ENCODE data around the gene B3GNT4.
A peak's percentile ranks its signal among the peaks of the same experiment; 100 is the strongest.
"Not testable (repeated sequence)": the region's sequence is repeated elsewhere in the genome, so short reads cannot be mapped to it uniquely, and the experiment has no call there.

B3GNT4 gene

DNA sequence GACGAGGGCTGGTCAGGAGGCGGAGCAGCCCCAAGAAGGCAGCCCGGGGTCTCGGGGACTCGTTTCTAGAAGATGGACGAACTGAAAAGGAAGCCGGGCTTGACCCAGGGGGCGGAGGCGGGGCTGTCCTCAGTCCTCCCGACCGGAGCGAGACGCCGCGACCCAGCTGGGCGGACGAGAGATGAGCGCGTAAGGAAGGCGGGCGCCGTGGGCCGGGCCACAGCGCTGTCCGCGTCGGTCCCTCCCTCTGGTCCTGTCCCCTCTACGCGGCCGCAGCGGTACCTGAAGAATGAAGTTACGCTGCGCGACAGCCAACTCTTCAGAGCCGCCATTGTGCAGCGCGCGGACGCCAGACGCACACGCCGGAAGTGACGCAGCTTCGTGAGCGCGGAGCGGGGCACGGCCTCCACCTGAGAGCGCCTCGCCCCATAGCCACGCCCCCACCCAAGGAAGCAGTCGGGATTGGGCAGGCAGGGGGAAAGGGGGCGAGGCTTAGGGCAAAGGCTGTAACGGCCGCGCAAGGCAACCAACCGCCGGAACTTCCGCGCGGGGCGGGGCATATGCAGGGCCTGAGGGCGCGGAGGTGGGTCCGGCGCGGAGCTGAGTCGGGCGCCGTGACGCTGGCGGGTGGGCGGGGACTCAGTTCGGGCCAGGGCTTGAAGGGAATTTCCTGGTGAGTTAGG lies 22.3 kb downstream of the B3GNT4 start, which contains the start of gene DIABLO:
Gene DIABLO (minus strand): TSS at position 370 of the 683 bp plus-strand sequence. CDS start 38 bp downstream, at position 332.
- peak; percentile 100 for DNase-seq (ENCODE audit: low read depth)

DNA sequence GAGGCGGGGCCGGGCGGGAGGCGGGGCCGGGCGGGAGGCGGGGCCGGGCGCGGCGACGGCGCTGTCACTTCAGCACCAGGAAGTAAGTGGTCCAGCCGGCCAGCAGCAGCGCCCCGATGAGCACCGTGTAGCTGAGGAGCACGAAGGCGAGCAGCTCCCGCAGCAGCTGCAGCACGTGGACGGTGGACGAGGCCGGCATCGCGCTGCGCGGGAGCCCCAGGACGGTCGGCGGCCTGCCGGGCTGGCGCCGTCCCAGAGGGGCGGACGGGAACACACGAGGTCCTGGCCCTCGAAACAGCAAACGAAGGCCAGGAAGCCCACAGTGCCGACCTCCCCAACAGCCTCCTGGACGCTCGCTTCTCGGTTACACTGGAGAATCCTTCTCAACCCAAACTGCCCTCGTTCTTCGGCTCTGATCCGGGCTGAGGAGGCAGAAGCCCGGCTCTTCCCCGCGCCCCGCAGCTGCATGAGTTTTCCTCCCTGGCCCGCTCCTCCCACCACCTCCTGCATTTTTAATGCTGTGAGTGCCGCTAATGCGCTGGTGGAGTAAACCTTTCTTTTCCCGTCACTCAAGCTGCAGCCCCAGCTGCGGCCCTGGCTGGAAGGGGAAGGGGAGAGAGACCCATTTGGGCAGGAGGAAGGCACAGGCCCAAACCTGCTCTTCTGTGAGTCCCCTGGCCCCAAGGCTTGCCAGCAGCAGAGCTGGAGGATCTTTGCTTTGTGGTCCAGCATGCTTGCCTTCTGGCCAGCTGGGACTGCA lies 23.0 kb downstream of the B3GNT4 start:
- DNase-seq (ENCODE audit: low read depth), result no peak

DNA sequence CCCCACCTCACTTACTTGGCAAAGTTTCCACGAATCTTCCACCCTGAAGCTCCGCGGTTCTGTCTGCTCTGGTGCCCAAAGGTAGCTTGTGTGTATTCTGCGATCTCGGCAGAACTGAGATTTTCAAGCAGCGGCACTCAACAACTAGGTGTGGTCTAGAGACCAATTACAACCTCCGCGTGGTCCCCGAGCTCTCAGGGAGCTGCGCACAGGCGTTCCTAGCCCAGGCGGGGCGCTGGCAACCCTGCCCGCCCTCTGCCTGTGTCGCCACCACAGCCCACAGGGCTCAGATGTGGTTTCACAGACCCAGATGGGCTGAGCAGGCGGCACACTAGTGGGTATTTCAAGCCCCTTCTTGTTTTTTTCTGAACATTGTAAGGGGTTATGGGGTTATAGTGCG lies 23.8 kb downstream of the B3GNT4 start:
- DNase-seq (ENCODE audit: low read depth), result no peak

DNA sequence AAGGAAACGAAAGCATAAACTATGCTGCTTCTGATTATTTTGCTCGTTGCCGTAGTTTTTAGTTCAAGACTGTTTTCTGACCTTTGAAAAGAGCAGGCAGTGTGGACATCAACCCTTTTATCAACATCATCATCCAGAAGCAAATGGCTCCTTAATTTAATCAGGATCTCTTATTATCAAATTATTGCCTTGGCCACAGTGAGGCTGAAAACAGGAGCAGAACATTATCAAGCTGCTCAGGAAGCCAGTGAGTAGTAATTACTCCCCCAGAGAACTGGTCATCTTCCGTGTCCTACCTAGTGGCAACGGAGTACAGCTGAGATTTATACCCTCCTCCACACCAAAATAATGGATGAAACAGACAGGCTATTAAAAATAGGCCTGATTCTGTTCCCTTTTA lies 24.6 kb downstream of the B3GNT4 start:
- no peak for DNase-seq (ENCODE audit: low read depth)

DNA sequence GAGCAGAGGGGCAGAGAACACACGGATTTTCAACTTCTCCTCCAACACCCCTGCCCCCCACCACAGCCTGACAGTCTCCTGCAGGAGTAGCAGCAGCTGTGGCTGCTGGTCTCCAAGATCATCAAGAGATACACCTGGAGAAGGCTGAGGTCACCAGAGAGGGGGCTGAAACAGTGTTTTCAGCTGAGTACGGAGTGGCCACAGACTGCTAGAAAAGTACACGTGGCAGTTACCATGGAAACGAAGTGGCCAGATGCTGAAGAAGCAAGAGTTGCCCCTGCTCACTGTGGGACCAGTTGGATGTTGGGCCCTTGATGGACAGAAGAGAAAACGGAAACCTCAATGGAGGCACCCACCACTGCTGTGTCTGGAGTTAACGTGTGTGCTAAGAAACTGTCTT lies 27.3 kb downstream of the B3GNT4 start:
- no peak for DNase-seq (ENCODE audit: low read depth)

DNA sequence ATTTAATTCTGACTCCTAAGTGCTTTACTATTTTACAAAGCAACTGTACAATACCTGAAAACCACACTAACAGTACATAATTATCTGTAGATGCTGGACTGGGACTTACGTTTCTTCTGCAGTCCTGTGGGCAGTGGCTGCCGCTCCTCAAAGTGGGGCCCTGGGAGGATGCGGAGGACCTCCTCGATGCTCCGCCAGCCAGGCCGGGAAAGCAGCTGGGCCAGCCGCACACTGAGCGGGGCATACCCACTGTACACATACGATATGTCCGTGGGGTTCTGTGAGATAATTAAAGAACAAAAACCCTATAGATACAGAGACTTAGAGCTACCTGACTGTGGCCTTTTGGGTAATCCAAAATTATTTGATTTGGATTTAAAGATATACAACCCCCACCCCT lies 29.2 kb downstream of the B3GNT4 start:
- no peak for DNase-seq (ENCODE audit: low read depth)

DNA sequence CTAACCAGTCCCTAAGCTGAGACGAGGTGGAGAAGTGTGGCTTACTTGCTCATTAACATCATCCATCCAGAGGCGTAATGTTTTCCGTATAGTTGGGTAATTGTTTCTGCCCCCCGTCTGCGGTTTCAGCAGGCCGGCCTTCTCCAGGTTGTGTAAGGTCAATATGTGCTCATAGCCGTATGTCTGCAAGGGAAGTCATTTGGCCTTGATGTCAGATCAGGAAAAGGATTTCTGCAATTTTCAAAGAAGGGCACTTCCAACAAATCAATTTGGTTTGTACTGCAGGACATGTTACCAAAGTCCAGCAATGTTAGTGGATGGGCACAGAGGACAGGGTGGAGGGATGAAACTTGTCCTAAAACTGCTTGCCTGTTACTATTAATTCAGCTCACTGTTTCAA lies 32.2 kb downstream of the B3GNT4 start:
- DNase-seq (ENCODE audit: low read depth), result no peak

DNA sequence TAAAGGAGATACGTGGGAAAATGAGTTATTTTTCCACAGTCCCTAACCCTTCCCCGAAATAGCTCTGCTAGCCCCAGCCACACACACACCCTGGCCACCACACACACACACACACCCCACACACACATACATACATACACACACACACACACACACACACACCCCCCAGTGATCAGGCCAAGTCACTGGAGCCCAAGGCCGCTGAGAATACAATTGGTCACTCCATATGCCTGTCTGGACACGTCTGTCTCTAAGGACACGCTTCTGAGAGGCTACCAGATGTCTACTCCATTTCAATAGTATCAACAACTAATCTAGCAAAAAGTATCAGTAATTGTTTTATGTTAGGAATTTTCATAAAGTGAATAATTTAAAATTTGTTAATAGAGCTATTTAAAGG lies 35.4 kb downstream of the B3GNT4 start:
- no peak for DNase-seq (ENCODE audit: low read depth)

DNA sequence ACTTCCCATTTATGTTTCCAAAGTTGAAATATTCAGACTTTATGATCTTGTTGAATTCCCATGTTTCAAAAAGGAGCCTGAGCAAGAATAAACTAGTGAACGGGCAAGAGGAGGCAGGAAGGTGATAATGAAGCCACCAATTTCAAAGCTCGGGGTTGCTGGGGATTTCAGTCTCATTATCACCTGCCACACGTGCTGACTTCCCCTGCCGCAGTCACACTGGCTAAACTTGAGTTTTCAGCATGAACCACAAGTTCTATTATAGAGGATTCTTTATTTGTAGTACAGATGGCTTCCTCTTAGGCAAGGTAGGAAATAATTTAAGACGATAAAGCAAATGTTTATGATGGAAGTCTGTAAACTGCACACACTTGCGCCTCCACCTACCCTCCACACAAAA lies 40.5 kb downstream of the B3GNT4 start:
- DNase-seq (ENCODE audit: low read depth), result no peak

DNA sequence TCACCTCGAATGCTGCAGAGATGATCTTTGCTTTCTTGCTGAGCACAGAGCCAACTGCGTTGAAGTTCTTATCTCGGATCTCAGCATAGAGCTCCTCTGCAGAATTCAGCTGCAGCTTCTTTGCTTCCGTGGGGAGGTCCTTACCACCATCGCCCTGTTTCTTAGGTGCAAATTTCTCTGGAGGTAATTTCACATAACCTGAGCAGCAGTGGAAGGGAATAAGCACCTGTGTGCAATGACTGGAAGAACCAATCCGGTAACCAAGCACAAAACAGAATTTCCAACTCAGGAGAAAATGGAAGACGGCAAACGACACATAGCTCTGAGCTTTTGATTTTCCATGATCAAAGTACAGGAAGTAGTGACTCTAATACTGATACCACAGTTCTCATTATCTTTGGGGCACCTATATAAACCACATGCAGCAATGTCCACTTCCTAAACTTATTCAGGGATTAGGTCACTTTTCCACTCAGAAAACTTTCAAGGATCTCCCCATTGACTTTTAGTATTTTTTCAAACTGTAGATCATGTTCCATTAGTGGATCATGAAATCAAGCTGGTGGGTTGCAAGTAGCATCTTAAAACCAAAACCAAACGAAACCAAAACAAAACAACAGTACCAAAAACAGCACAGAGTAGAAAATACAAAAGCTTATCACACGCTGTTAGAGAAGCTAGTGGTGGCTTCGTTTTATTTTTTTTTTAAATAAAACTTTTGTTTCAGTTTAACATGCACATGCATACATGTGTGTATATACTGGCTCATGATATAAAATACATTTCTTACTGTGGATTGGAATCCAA lies 41.3 kb downstream of the B3GNT4 start:
- no peak for DNase-seq (ENCODE audit: low read depth)

DNA sequence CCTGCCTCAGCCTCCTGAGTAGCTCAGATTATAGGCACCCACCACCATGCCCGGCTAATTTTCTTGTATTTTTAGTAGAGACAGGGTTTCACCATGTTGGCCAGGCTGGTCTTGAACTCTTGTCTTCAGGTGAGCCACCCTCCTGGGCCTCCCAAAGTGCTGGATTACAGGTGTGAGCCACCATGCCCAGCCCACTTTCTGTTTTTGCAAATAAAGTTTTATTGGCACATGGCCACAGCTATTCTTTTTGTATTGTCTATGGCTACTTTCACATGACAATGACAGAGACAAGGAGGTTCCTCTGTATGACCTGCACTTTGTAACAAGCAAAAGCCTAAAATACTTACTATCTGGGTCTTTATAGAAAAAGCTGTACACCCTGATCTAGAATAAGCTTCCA lies 42.0 kb downstream of the B3GNT4 start:
- no peak for DNase-seq (ENCODE audit: low read depth)

DNA sequence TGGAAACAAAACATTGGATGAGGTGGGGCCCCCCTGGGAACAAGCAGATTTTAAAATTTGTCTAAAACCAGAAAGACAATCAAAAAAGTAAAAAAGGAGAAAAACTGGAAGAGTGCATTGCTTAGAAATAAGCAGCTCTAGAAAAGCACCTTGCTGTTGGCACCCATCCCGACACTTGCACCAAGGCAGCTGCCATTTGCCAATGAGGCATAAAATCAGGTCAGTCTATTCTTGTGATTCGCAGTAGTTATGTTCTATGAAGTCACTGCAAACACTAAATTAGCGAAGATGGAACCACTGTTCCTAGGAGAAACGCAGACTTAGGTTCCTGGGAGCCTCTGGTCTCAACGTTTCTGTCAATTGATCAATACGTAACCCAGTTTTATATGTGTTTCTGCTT lies 46.5 kb downstream of the B3GNT4 start:
- DNase-seq (ENCODE audit: low read depth), result no peak

DNA sequence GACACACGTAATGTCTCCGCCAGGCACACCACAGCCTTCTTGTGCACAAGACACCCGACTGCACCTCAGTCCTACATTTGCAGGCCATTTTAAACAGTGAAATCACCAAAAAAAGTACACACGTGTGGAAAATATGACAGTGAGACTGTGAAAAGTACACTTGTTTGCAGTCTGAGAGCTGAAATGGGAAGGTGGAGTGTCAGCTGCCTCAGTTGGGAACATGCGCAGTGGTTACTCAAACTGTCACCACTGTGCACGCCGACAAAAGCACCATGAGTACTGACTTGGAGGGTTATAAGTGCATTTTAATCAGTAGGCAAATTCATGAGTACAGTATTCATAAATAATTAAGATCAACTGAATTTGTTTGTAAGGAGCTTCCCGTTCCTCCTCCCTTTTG lies 47.0 kb downstream of the B3GNT4 start:
- DNase-seq (ENCODE audit: low read depth), result no peak

DNA sequence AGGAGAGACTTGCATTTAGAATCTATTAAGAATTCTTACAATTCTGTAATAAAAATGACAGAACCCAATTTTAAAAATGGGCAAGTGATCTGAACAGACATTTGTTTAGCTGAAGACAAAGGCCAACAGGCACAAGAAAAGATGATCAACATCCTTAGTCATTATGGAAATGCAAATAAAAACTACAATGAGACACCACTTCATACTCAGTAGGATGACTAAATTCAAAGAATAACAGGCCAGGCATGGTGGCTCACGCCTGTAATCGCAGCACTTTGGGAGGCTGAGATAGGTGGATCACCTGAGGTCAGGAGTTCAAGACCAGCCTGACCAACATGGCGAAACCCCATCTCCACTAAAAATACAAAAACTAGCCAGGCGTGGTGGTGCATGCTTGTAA lies 55.0 kb downstream of the B3GNT4 start:
- not testable (repeated sequence) for DNase-seq (ENCODE audit: low read depth)
